ENCODE data around the gene ATF7.

The ATF7 gene

DNA sequence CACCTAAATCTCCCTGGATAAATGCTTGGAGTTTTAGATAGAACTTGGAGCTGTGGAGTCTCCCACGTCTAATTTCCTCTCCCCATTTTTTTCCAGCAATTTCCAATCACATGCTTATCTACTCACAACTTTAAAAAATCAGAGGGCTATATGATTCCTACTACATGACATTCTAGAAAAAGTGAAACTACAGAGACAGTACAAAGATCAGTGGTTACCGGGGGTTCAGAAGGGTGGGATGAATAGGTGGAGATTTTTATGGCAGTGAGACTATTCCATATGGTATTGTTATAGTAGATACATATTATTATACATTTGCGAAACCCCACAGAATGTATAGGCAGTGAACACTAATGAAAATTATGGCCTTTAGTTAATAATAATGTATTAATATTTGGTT, 35.5 kb downstream of the ATF7 start:
- Histone ChIP-seq H3K9me2 (replicated peaks; ENCODE audit: control insufficient read depth, low read length) (no peaks in the 10 kb centered on the region), H3K9me3 (ENCODE audit: control insufficient read depth, insufficient read depth, low read length) (no peaks in the 10 kb centered on the region), H3K4me3 (ENCODE audit: low read length) (no peak overlapping the region), H3K27ac (ENCODE audit: low read depth, low read length) (no peak overlapping the region), H3K4me2 (ENCODE audit: low read length) (no peak overlapping the region), H3F3A (ENCODE audit: control insufficient read depth, insufficient read depth) (no peaks in the 10 kb centered on the region), H3K79me2 (ENCODE audit: control insufficient read depth, low read length) (no peaks in the 10 kb centered on the region), H3K27me3 (ENCODE audit: control insufficient read depth, low read length) (no peaks in the 10 kb centered on the region), H3K36me3 (ENCODE audit: control insufficient read depth, low read length) (no peaks in the 10 kb centered on the region), H3K4me1 (ENCODE audit: control insufficient read depth, low read length) (peaks cover 12% of the 10 kb centered on the region), H4K20me1 (ENCODE audit: control insufficient read depth, insufficient read depth, low read depth, low read length) (no peaks in the 10 kb centered on the region)
- TF ChIP-seq, protein P1, sequence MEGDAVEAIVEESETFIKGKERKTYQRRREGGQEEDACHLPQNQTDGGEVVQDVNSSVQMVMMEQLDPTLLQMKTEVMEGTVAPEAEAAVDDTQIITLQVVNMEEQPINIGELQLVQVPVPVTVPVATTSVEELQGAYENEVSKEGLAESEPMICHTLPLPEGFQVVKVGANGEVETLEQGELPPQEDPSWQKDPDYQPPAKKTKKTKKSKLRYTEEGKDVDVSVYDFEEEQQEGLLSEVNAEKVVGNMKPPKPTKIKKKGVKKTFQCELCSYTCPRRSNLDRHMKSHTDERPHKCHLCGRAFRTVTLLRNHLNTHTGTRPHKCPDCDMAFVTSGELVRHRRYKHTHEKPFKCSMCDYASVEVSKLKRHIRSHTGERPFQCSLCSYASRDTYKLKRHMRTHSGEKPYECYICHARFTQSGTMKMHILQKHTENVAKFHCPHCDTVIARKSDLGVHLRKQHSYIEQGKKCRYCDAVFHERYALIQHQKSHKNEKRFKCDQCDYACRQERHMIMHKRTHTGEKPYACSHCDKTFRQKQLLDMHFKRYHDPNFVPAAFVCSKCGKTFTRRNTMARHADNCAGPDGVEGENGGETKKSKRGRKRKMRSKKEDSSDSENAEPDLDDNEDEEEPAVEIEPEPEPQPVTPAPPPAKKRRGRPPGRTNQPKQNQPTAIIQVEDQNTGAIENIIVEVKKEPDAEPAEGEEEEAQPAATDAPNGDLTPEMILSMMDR (IDR thresholded peaks at IDR 0.05; ENCODE audit: low read depth, low read length, poor library complexity, severe bottlenecking) = no peak
- TF ChIP-seq EZH2phosphoT487 (IDR thresholded peaks at IDR 0.05; ENCODE audit: borderline replicate concordance, low read length) = no peak

DNA sequence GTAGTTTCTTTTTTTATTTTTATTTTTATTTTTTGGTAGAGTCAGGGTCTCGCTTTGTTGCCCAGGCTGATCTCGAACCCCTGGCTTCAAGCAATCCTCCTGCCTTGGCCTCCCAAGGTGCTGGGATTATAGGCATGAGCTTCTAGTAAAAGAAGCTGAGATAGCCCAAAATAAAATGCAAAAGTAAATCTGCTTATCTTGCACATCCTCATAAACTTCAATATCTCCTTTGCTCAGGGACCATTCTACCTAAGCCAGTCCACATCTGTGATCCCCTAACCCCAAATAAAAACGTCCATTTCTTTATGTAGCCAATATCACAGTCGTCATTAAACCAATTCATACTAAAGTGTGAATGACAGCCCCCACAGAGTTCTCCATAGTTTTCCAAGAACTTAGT, 36.3 kb downstream of the ATF7 start:
- Histone ChIP-seq H3K4me3 (ENCODE audit: low read length) (no peak overlapping the region), H3K4me2 (ENCODE audit: low read length) (no peak overlapping the region), H3K4me1 (ENCODE audit: control insufficient read depth, low read length) (peaks cover 12% of the 10 kb centered on the region), H3K27ac (ENCODE audit: low read depth, low read length) (no peak overlapping the region), H4K20me1 (ENCODE audit: control insufficient read depth, insufficient read depth, low read depth, low read length) (no peaks in the 10 kb centered on the region), H3F3A (ENCODE audit: control insufficient read depth, insufficient read depth) (no peaks in the 10 kb centered on the region), H3K9me3 (ENCODE audit: control insufficient read depth, insufficient read depth, low read length) (no peaks in the 10 kb centered on the region), H3K9me2 (replicated peaks; ENCODE audit: control insufficient read depth, low read length) (no peaks in the 10 kb centered on the region), H3K36me3 (ENCODE audit: control insufficient read depth, low read length) (no peaks in the 10 kb centered on the region), H3K79me2 (ENCODE audit: control insufficient read depth, low read length) (no peaks in the 10 kb centered on the region), H3K27me3 (ENCODE audit: control insufficient read depth, low read length) (no peaks in the 10 kb centered on the region)
- TF ChIP-seq EZH2phosphoT487 (IDR thresholded peaks at IDR 0.05; ENCODE audit: borderline replicate concordance, low read length) = no peak
- TF ChIP-seq, protein P1 (IDR thresholded peaks at IDR 0.05; ENCODE audit: low read depth, low read length, poor library complexity, severe bottlenecking) = no peak

DNA sequence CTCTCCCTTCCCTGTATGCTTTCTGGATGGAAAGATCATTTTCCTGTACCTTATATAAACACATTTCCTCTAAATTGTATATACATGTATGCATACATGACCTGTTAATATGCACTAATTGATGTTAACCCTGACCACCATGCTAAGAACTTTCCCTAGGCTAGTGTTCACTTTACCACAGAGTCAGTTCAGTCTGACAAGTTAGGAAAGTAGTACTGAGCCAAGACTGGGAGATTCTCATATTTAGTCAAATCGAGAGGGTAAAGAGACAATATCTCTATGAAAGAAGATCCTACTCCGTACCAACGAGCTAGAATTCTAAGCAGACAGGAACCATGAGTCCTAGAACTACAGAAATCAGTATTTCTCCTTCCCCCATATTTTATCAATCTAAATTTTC, 36.8 kb downstream of the ATF7 start:
- Histone ChIP-seq H3K79me2 (ENCODE audit: control insufficient read depth, low read length) (no peaks in the 10 kb centered on the region), H3K27me3 (ENCODE audit: control insufficient read depth, low read length) (no peaks in the 10 kb centered on the region), H3K9me2 (replicated peaks; ENCODE audit: control insufficient read depth, low read length) (no peaks in the 10 kb centered on the region), H3K4me3 (ENCODE audit: low read length) (no peak overlapping the region), H3K4me1 (ENCODE audit: control insufficient read depth, low read length) (peaks cover 12% of the 10 kb centered on the region), H4K20me1 (ENCODE audit: control insufficient read depth, insufficient read depth, low read depth, low read length) (no peaks in the 10 kb centered on the region), H3K9me3 (ENCODE audit: control insufficient read depth, insufficient read depth, low read length) (no peaks in the 10 kb centered on the region), H3F3A (ENCODE audit: control insufficient read depth, insufficient read depth) (no peaks in the 10 kb centered on the region), H3K27ac (ENCODE audit: low read depth, low read length) (no peak overlapping the region), H3K36me3 (ENCODE audit: control insufficient read depth, low read length) (no peaks in the 10 kb centered on the region), H3K4me2 (ENCODE audit: low read length) (no peak overlapping the region)
- TF ChIP-seq, protein P1 (IDR thresholded peaks at IDR 0.05; ENCODE audit: low read depth, low read length, poor library complexity, severe bottlenecking) = no peak
- no peak for TF ChIP-seq EZH2phosphoT487 (IDR thresholded peaks at IDR 0.05; ENCODE audit: borderline replicate concordance, low read length)

DNA sequence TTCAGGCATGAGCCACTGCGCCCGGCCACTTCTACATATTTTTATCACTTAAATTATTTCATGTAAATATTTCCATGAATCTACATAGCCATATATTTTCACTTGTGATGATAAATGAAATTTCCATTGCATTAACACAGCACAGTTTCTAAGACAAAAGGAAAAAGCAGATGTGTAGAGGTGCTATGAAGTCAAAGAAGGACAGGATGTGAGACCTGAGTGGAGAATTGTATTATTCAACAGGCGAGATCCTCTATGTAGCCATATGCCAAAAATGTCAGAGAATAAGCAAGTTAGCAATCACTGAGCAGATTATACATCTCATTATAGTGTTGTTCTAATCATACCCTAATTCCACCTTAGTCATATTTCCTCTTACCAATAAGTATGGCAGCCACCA, 38.1 kb downstream of the ATF7 start:
- Histone ChIP-seq H3K9me2 (replicated peaks; ENCODE audit: control insufficient read depth, low read length) (no peaks in the 10 kb centered on the region), H3K27me3 (ENCODE audit: control insufficient read depth, low read length) (no peaks in the 10 kb centered on the region), H3K79me2 (ENCODE audit: control insufficient read depth, low read length) (no peaks in the 10 kb centered on the region), H3K27ac (ENCODE audit: low read depth, low read length) (no peak overlapping the region), H4K20me1 (ENCODE audit: control insufficient read depth, insufficient read depth, low read depth, low read length) (no peaks in the 10 kb centered on the region), H3F3A (ENCODE audit: control insufficient read depth, insufficient read depth) (no peaks in the 10 kb centered on the region), H3K36me3 (ENCODE audit: control insufficient read depth, low read length) (no peaks in the 10 kb centered on the region), H3K4me2 (ENCODE audit: low read length) (no peak overlapping the region), H3K4me3 (ENCODE audit: low read length) (no peak overlapping the region), H3K4me1 (ENCODE audit: control insufficient read depth, low read length) (peaks cover 4% of the 10 kb centered on the region), H3K9me3 (ENCODE audit: control insufficient read depth, insufficient read depth, low read length) (no peaks in the 10 kb centered on the region)
- TF ChIP-seq, protein P1 (IDR thresholded peaks at IDR 0.05; ENCODE audit: low read depth, low read length, poor library complexity, severe bottlenecking) = no peak
- no peak for TF ChIP-seq EZH2phosphoT487 (IDR thresholded peaks at IDR 0.05; ENCODE audit: borderline replicate concordance, low read length)

Data from DOHH2 (cell line).